ENCODE results near the gene PRSS36.
"Not testable (repeated sequence)": the region's sequence is repeated elsewhere in the genome, so short reads cannot be mapped to it uniquely, and the experiment has no call there.

The PRSS36 gene

DNA sequence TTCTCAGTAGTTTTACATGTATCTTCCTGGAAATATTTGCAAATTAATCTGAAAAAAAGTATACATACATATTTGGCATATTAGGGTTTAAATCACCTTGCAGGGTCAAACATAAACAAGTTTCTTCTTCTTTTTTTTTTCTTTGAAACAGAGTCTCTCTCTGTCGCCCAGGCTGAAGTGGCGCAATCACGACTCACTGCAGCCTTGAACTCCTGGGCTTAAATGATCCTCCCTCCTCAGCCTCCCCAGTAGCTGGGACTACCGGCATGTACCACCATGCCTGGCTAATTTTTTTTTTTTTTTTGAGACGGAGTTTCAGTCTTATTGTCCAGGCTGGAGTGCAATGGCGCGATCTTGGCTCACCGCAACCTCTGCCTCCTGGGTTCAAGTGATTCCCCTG lies 17.4 kb upstream of the PRSS36 start:
- H3K23ac ChIP-seq (ENCODE audit: low read length in 2 of 2) = no peak overlapping the region
- H3K18ac ChIP-seq (ENCODE audit: low read depth in 1 of 2, low read length in 2 of 2) = no peak overlapping the region
- H3K27me3 ChIP-seq (ENCODE audit: control insufficient read depth in 1 of 2, insufficient read depth in 1 of 2, low read length in 2 of 2) = no peaks in the 10 kb centered on the region
- H2BK12ac ChIP-seq (ENCODE audit: low read length in 2 of 2) = no peak overlapping the region
- no peak overlapping the region for H4K91ac ChIP-seq (ENCODE audit: low read length)
- no peak overlapping the region for H4K8ac ChIP-seq (ENCODE audit: low read length)
- no peak overlapping the region for H2BK5ac ChIP-seq (ENCODE audit: low read depth, low read length, poor library complexity, severe bottlenecking)
- no peak for DNase-seq
- H3K27ac ChIP-seq (ENCODE audit: low read length, poor library complexity, severe bottlenecking) = no peak overlapping the region
- H2AK5ac ChIP-seq (ENCODE audit: low read length, severe bottlenecking) = no peak overlapping the region
- no peak overlapping the region for H3K9ac ChIP-seq (ENCODE audit: low read length)
- H3K4me3 ChIP-seq (ENCODE audit: insufficient read depth in 1 of 2, low read depth in 1 of 2, low read length in 2 of 2) = no peak overlapping the region
- no peaks in the 10 kb centered on the region for H3K79me1 ChIP-seq (replicated peaks; ENCODE audit: low read length, poor library complexity, severe bottlenecking)
- 88% methylated on average over 7 of the region's 8 CpGs for WGBS
- no peak overlapping the region for H2AFZ ChIP-seq (ENCODE audit: low read depth, low read length)
- H2BK15ac ChIP-seq (ENCODE audit: low read depth, poor library complexity, severe bottlenecking) = no peak overlapping the region
- H3K9me3 ChIP-seq (ENCODE audit: control insufficient read depth, low read length) = no peaks in the 10 kb centered on the region
- no peaks in the 10 kb centered on the region for H3K4me1 ChIP-seq (ENCODE audit: control insufficient read depth, insufficient read depth, low read depth, low read length)
- no peak overlapping the region for H2BK120ac ChIP-seq (ENCODE audit: low read depth, low read length)
- H3K4ac ChIP-seq (ENCODE audit: low read depth in 1 of 2, low read length in 2 of 2) = no peak overlapping the region
- no peak overlapping the region for H3K14ac ChIP-seq (ENCODE audit: low read length in 2 of 2)
- H3K4me2 ChIP-seq (ENCODE audit: low read length, poor library complexity, severe bottlenecking) = no peak overlapping the region
- no peaks in the 10 kb centered on the region for H3K36me3 ChIP-seq (ENCODE audit: control insufficient read depth in 1 of 2, insufficient read depth in 2 of 2, low read depth in 1 of 2, low read length in 2 of 2)

DNA sequence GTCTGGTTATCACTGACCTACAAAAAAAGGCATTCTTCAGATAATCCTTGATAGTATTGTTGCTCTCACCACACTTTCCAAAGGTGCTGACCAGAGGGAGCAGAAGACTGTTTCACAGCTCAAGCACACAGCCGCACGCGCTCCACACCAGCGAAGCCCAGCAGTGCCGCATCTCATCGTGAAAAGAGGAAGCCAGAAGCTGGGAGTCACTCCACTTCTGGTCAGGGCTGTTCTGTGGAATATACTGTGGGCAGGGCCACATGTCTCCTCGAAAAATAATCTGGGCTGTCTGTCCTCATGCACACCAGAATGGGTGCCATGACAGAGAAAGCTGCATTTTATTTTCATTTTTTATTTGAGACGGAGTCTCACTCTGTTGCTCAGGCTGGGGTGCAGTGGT lies 7.3 kb upstream of the PRSS36 start:
- H3K9me3 ChIP-seq (ENCODE audit: control insufficient read depth, low read length) = no peaks in the 10 kb centered on the region
- no peak overlapping the region for H3K9ac ChIP-seq (ENCODE audit: low read length)
- H2BK12ac ChIP-seq (ENCODE audit: low read length in 2 of 2) = no peak overlapping the region
- H4K91ac ChIP-seq (ENCODE audit: low read length) = no peak overlapping the region
- no peak overlapping the region for H2BK15ac ChIP-seq (ENCODE audit: low read depth, poor library complexity, severe bottlenecking)
- no peak overlapping the region for H2BK5ac ChIP-seq (ENCODE audit: low read depth, low read length, poor library complexity, severe bottlenecking)
- H3K14ac ChIP-seq (ENCODE audit: low read length in 2 of 2) = no peak overlapping the region
- H3K4me2 ChIP-seq (ENCODE audit: low read length, poor library complexity, severe bottlenecking) = no peak overlapping the region
- no peak overlapping the region for H4K8ac ChIP-seq (ENCODE audit: low read length)
- H2BK120ac ChIP-seq (ENCODE audit: low read depth, low read length) = no peak overlapping the region
- H3K79me1 ChIP-seq (replicated peaks; ENCODE audit: low read length, poor library complexity, severe bottlenecking) = no peaks in the 10 kb centered on the region
- H3K4me3 ChIP-seq (ENCODE audit: insufficient read depth in 1 of 2, low read depth in 1 of 2, low read length in 2 of 2) = no peak overlapping the region
- H3K27me3 ChIP-seq (ENCODE audit: control insufficient read depth in 1 of 2, insufficient read depth in 1 of 2, low read length in 2 of 2) = peaks cover 0 to 9% of the 10 kb centered on the region in 2 experiments
- H2AK5ac ChIP-seq (ENCODE audit: low read length, severe bottlenecking) = no peak overlapping the region
- H3K4me1 ChIP-seq (ENCODE audit: control insufficient read depth, insufficient read depth, low read depth, low read length) = no peaks in the 10 kb centered on the region
- H3K27ac ChIP-seq (ENCODE audit: low read length, poor library complexity, severe bottlenecking) = no peak overlapping the region
- no peaks in the 10 kb centered on the region for H3K36me3 ChIP-seq (ENCODE audit: control insufficient read depth in 1 of 2, insufficient read depth in 2 of 2, low read depth in 1 of 2, low read length in 2 of 2)
- no peak overlapping the region for H2AFZ ChIP-seq (ENCODE audit: low read depth, low read length)
- no peak for DNase-seq
- 82% methylated on average over 8 of the region's 8 CpGs for WGBS
- no peak overlapping the region for H3K23ac ChIP-seq (ENCODE audit: low read length in 2 of 2)
- no peak overlapping the region for H3K18ac ChIP-seq (ENCODE audit: low read depth in 1 of 2, low read length in 2 of 2)
- no peak overlapping the region for H3K4ac ChIP-seq (ENCODE audit: low read depth in 1 of 2, low read length in 2 of 2)

DNA sequence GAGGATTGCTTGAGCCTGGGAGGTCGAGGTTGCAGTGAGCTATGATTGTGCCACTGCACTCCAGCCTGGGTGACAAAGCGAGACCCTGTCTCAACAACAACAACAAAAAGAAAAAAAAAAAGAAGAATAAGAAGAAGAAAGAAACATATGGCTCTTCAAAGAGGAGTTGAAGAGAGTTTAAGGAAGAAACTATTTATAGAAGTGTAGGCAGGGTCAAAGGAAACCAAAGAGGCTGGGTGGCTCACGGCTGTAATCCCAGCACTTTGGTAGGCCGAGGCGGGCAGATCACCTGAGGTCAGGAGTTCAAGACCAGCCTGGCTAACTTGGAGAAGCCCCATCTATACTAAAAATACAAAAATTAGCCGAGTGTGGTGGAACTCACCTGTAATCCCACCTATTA lies 1.1 kb upstream of the PRSS36 start:
- not testable (repeated sequence) for H2BK15ac ChIP-seq (ENCODE audit: low read depth, poor library complexity, severe bottlenecking); H2BK5ac ChIP-seq (ENCODE audit: low read depth, low read length, poor library complexity, severe bottlenecking); H2BK120ac ChIP-seq (ENCODE audit: low read depth, low read length); H3K9ac ChIP-seq (ENCODE audit: low read length); H4K8ac ChIP-seq (ENCODE audit: low read length); H3K4me2 ChIP-seq (ENCODE audit: low read length, poor library complexity, severe bottlenecking); H3K79me1 ChIP-seq (replicated peaks; ENCODE audit: low read length, poor library complexity, severe bottlenecking); H2AFZ ChIP-seq (ENCODE audit: low read depth, low read length); H2BK12ac ChIP-seq (ENCODE audit: low read length in 2 of 2); H2AK5ac ChIP-seq (ENCODE audit: low read length, severe bottlenecking); H4K91ac ChIP-seq (ENCODE audit: low read length); H3K23ac ChIP-seq (ENCODE audit: low read length in 2 of 2); H3K18ac ChIP-seq (ENCODE audit: low read depth in 1 of 2, low read length in 2 of 2); DNase-seq; H3K4me3 ChIP-seq (ENCODE audit: insufficient read depth in 1 of 2, low read depth in 1 of 2, low read length in 2 of 2); H3K36me3 ChIP-seq (ENCODE audit: control insufficient read depth in 1 of 2, insufficient read depth in 2 of 2, low read depth in 1 of 2, low read length in 2 of 2); H3K27ac ChIP-seq (ENCODE audit: low read length, poor library complexity, severe bottlenecking); H3K9me3 ChIP-seq (ENCODE audit: control insufficient read depth, low read length); H3K14ac ChIP-seq (ENCODE audit: low read length in 2 of 2); H3K4me1 ChIP-seq (ENCODE audit: control insufficient read depth, insufficient read depth, low read depth, low read length); H3K4ac ChIP-seq (ENCODE audit: low read depth in 1 of 2, low read length in 2 of 2)
- peaks cover 42 to 54% of the 10 kb centered on the region in 2 experiments for H3K27me3 ChIP-seq (ENCODE audit: control insufficient read depth in 1 of 2, insufficient read depth in 1 of 2, low read length in 2 of 2)
- WGBS = 76% methylated on average over 4 of the region's 6 CpGs

DNA sequence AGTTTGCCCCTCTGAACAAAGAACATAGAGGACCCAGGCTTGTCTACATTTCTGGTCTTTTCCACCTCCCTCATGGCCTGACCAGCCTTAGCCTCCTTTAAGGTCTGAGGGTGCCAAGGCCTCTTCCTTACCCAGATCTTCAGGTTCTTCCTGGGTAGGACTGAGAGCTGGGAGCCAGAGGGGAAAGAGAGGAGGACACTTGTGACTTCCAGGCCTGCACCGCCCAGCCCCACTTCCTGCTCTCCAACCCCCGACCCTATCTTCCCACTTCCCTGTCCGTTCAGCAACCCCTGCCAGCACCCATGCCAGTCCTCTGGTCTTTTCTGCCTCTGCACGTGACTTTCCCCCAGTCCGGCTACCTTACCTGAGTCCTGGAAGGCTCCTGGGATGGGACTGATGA lies 534 bp downstream of the PRSS36 start:
- H2BK15ac ChIP-seq (ENCODE audit: low read depth, poor library complexity, severe bottlenecking) = no peak overlapping the region
- H3K9ac ChIP-seq (ENCODE audit: low read length) = no peak overlapping the region
- no peak overlapping the region for H3K27ac ChIP-seq (ENCODE audit: low read length, poor library complexity, severe bottlenecking)
- H4K8ac ChIP-seq (ENCODE audit: low read length) = no peak overlapping the region
- no peak overlapping the region for H3K14ac ChIP-seq (ENCODE audit: low read length in 2 of 2)
- H2BK5ac ChIP-seq (ENCODE audit: low read depth, low read length, poor library complexity, severe bottlenecking) = no peak overlapping the region
- H2BK12ac ChIP-seq (ENCODE audit: low read length in 2 of 2) = no peak overlapping the region
- no peak overlapping the region for H2AK5ac ChIP-seq (ENCODE audit: low read length, severe bottlenecking)
- H2BK120ac ChIP-seq (ENCODE audit: low read depth, low read length) = no peak overlapping the region
- DNase-seq = no peak
- H3K9me3 ChIP-seq (ENCODE audit: control insufficient read depth, low read length) = no peaks in the 10 kb centered on the region
- WGBS = 74% methylated on average over 5 of the region's 5 CpGs
- H2AFZ ChIP-seq (ENCODE audit: low read depth, low read length) = no peak overlapping the region
- H4K91ac ChIP-seq (ENCODE audit: low read length) = no peak overlapping the region
- no peaks in the 10 kb centered on the region for H3K79me1 ChIP-seq (replicated peaks; ENCODE audit: low read length, poor library complexity, severe bottlenecking)
- H3K36me3 ChIP-seq (ENCODE audit: control insufficient read depth in 1 of 2, insufficient read depth in 2 of 2, low read depth in 1 of 2, low read length in 2 of 2) = no peaks in the 10 kb centered on the region
- H3K4ac ChIP-seq (ENCODE audit: low read depth in 1 of 2, low read length in 2 of 2) = no peak overlapping the region
- H3K23ac ChIP-seq (ENCODE audit: low read length in 2 of 2) = no peak overlapping the region
- no peak overlapping the region for H3K4me3 ChIP-seq (ENCODE audit: insufficient read depth in 1 of 2, low read depth in 1 of 2, low read length in 2 of 2)
- no peak overlapping the region for H3K4me2 ChIP-seq (ENCODE audit: low read length, poor library complexity, severe bottlenecking)
- H3K18ac ChIP-seq (ENCODE audit: low read depth in 1 of 2, low read length in 2 of 2) = no peak overlapping the region
- H3K27me3 ChIP-seq (ENCODE audit: control insufficient read depth in 1 of 2, insufficient read depth in 1 of 2, low read length in 2 of 2) = peaks cover 48 to 61% of the 10 kb centered on the region in 2 experiments
- H3K4me1 ChIP-seq (ENCODE audit: control insufficient read depth, insufficient read depth, low read depth, low read length) = peaks cover 5% of the 10 kb centered on the region
